ENCODE measurements around the gene GSTP1. TPM values are rescaled to one million over a fixed set of nuclear protein-coding genes. Genes with fewer than 3 reads are reported as not detected.
A peak's percentile ranks its signal among the peaks of the same experiment; 100 is the strongest.
"Not testable (repeated sequence)": the region's sequence is repeated elsewhere in the genome, so short reads cannot be mapped to it uniquely, and the experiment has no call there.

Gene GSTP1
- total RNA-seq, 3 donors from 2014 or later = 284 to 441 (median 325) TPM

GRCh38 chr11:67596753-67597300 is 13.2 kb downstream of the GSTP1 start:
- H3K4me3 ChIP-seq = no peak overlapping the region
- no peak for TF ChIP-seq CTCF (IDR thresholded peaks at IDR 0.05)
- DNase-seq (no peak), ATAC-seq (no peak)
- intact Hi-C loops (cut with DNase I, micrococcal nuclease) = no loop called here
- H3K36me3 ChIP-seq (ENCODE audit: low read depth) = no peaks in the 10 kb centered on the region
- no peaks in the 10 kb centered on the region for H3K9me3 ChIP-seq
- no peaks in the 10 kb centered on the region for H3K4me1 ChIP-seq (ENCODE audit: low read depth)

- ATAC-seq; H3K4me1 ChIP-seq (ENCODE audit: low read depth); H3K9me3 ChIP-seq; intact Hi-C loops (cut with DNase I, micrococcal nuclease); DNase-seq; H3K36me3 ChIP-seq (ENCODE audit: low read depth); H3K4me3 ChIP-seq: not testable (repeated sequence)
These were observed 13.8 kb downstream of the GSTP1 start for GRCh38 chr11:67597458-67597857.

GRCh38 chr11:67597963-67598362 is 14.4 kb downstream of the GSTP1 start:
- ATAC-seq; DNase-seq; H3K4me1 ChIP-seq (ENCODE audit: low read depth); intact Hi-C loops (cut with DNase I, micrococcal nuclease); H3K9me3 ChIP-seq; H3K36me3 ChIP-seq (ENCODE audit: low read depth); H3K4me3 ChIP-seq: not testable (repeated sequence)

- intact Hi-C loops (cut with DNase I, micrococcal nuclease) = no loop called here
- DNase-seq = no peak
- no peak for TF ChIP-seq CTCF (IDR thresholded peaks at IDR 0.05)
- no peak overlapping the region for H3K4me3 ChIP-seq
- no peaks in the 10 kb centered on the region for H3K36me3 ChIP-seq (ENCODE audit: low read depth)
- no peaks in the 10 kb centered on the region for H3K9me3 ChIP-seq
- no peaks in the 10 kb centered on the region for H3K4me1 ChIP-seq (ENCODE audit: low read depth)
- no peak for ATAC-seq
These were observed 15.5 kb downstream of the GSTP1 start for GRCh38 chr11:67599149-67599548.

GRCh38 chr11:67600324-67601029 is 16.9 kb downstream of the GSTP1 start:
- Histone ChIP-seq H3K4me1 (ENCODE audit: low read depth) (no peaks in the 10 kb centered on the region), H3K36me3 (ENCODE audit: low read depth) (no peaks in the 10 kb centered on the region), H3K9me3 (no peaks in the 10 kb centered on the region), H3K4me3 (no peak overlapping the region)
- TF ChIP-seq CTCF (IDR thresholded peaks at IDR 0.05) = no peak
- ATAC-seq (peak; percentile 63), DNase-seq (peak in 1 of 3 donors; percentile 29)
- intact Hi-C loops (cut with DNase I, micrococcal nuclease) = no loop called here

- TF ChIP-seq CTCF (IDR thresholded peaks at IDR 0.05) = no peak
- ATAC-seq (no peak), DNase-seq (no peak)
- H3K9me3 ChIP-seq = no peaks in the 10 kb centered on the region
- no peak overlapping the region for H3K4me3 ChIP-seq
- H3K36me3 ChIP-seq (ENCODE audit: low read depth) = no peaks in the 10 kb centered on the region
- intact Hi-C loops (cut with DNase I, micrococcal nuclease) = no loop called here
- H3K4me1 ChIP-seq (ENCODE audit: low read depth) = no peaks in the 10 kb centered on the region
These were observed 17.5 kb downstream of the GSTP1 start for GRCh38 chr11:67601098-67601497.

GRCh38 chr11:67604119-67604518 is 20.5 kb downstream of the GSTP1 start:
- ATAC-seq; H3K36me3 ChIP-seq (ENCODE audit: low read depth); intact Hi-C loops (cut with DNase I, micrococcal nuclease); H3K4me3 ChIP-seq; H3K9me3 ChIP-seq; DNase-seq; H3K4me1 ChIP-seq (ENCODE audit: low read depth): not testable (repeated sequence)
